GM12874 (cell line): ENCODE results near the gene KLHL22.

Source experiments
- TF ChIP-seq, protein P1 (sequence below): IDR thresholded peaks from 2 replicates; pipeline ENCODE4 v1.5.1; 2011; ENCODE audit warnings: low read depth, mild to moderate bottlenecking, control low read depth, low read length, moderate library complexity; ENCODE audit not compliant: insufficient read depth

Gene KLHL22

DNA sequence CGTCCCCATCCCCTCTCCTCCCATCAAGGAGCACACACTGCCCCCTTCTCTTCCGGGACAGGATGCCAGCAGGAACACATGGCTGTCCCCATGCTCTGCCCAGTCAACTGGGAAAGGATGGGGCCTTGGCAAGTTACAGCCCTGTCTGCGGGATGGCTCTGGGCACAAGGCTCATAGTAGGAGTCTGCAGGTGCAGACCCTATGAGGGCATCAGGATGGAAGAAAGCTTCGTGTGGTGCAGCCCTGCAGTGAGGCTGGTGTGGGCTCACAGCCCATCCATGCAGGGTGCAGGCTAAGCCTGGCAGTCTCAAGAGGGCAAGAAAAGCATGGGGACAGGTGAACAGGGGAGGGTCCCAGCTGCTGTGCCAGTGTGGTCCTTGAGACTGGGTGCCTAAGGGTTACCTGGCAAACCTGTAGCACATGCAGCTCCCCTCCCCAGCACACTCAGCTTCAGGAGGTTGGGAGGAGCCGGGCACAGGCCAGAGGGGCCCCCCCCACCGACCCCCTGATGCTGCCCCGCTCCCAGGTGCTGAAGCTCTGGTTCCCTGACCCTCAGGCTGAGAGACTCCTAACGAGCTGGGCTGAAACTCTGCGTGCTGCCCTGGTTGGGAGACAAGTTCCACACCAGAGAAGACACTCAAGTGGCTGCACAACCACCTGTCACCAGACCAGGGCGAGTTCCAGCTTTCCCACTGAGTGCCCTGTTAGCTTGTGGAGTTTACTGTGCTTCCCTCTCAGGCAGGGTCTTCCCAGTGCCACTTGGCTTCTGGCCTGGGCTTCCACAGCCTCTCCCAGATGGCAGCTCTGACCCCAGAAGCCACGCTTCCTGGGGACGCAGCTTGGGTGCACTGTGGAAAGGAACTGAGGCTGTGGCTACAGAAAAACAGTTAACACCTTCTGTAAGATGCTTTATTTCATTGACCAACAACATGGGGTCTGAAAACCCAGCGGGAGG lies 54.7 kb downstream of the KLHL22 start:
- TF ChIP-seq, protein P1, sequence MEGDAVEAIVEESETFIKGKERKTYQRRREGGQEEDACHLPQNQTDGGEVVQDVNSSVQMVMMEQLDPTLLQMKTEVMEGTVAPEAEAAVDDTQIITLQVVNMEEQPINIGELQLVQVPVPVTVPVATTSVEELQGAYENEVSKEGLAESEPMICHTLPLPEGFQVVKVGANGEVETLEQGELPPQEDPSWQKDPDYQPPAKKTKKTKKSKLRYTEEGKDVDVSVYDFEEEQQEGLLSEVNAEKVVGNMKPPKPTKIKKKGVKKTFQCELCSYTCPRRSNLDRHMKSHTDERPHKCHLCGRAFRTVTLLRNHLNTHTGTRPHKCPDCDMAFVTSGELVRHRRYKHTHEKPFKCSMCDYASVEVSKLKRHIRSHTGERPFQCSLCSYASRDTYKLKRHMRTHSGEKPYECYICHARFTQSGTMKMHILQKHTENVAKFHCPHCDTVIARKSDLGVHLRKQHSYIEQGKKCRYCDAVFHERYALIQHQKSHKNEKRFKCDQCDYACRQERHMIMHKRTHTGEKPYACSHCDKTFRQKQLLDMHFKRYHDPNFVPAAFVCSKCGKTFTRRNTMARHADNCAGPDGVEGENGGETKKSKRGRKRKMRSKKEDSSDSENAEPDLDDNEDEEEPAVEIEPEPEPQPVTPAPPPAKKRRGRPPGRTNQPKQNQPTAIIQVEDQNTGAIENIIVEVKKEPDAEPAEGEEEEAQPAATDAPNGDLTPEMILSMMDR, result no peak

DNA sequence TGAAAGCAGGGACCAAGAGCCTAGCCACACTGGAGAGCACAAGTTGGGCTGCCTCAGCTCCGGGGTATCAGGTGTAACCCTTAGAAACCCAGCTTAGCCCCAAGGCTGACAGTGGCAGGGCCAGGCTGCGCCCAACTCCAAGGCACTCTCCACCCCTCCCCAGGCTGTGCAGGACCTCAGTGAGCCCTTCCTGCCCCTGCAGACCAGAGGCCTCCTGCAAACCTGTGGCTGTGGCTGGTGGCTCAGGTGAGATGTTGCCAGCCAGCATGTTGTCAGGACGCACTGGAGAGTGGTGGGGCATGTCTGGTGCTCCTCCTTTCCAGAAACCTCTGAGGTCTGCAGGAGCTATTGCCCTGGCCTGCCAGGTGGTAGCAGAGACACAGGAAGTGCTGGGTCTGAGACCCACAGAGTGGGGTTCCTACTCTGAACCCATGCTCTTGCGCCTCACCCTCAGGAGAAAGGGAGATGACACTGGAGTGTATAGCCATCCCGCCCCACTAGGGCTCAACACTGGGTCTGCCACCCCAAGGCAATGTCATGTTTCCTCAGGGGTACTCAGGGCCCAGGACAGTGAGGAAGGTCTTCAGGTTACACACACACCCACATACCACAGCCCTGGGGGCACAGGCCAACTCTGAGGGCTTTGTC lies 55.5 kb downstream of the KLHL22 start:
- TF ChIP-seq, protein P1, result no peak

DNA sequence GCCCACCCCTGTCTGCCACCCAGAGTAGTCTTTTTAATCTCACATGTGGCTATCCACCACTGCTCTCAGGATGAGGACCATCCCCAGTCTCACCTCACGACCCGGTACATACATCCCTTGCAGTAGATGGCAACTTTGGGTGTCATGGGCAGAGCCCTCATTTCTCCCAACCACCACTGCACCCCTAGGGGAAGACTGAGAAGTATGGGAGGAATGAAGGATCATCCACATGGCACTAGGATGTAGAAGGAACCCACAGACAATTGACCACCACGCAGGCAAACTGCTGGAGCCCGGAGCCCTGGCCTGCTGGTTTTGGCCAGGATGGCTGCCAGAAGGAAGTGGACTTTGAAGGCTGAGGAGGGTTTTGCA lies 56.1 kb downstream of the KLHL22 start:
- TF ChIP-seq, protein P1, result no peak

DNA sequence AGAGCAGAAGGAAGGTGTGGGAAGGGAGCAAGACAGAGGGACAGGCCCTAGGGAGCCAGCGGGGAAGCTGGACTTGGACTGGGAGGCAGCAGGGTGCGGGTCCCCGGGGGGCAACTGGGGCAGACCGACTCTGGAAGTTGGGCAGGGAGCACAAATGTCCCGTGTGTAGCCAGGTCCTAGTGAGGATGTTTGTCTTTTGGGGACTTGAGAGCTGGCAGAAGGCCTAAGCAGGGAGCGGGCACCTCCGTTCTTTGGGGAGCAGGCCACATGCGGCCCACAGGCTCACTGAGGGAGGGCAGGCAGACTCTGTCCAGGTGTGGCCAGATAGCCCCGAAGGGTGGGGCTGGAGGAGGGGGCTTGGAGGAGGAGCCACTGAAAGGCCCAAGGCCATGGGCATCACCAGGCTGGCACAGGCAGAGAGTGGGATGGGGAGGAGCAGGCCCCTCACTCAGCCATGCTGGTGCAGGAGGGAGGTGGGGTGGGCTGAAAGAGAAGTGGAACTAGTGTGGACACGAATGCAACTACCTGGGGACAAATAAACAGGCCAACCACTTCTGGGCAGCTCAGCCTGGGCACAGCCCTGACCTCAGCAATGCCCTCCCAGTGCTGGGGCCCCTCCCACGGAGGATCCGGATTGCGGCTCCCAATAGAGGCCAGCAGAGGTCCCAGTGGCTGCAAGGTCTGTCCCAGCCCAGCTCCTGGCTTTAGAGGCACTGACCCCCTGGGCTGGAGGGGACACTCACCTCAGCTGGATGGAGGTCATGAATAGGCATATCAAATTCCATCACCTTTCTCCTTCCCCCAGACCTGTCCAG lies 56.7 kb downstream of the KLHL22 start:
- TF ChIP-seq, protein P1, result no peak

DNA sequence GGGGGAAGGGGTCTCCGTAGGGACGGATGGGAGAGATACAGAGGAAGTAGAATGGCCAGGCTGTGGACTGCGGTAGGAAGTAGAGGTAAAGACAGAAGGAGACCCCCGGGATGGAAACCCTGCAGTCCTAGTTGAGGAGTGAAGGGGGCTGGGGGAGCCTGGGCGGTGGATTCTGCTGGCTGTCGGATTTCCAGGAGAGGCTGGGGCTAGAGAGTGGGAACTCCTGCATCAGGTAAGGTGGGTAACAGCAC lies 57.2 kb downstream of the KLHL22 start:
- TF ChIP-seq, protein P1, result no peak

DNA sequence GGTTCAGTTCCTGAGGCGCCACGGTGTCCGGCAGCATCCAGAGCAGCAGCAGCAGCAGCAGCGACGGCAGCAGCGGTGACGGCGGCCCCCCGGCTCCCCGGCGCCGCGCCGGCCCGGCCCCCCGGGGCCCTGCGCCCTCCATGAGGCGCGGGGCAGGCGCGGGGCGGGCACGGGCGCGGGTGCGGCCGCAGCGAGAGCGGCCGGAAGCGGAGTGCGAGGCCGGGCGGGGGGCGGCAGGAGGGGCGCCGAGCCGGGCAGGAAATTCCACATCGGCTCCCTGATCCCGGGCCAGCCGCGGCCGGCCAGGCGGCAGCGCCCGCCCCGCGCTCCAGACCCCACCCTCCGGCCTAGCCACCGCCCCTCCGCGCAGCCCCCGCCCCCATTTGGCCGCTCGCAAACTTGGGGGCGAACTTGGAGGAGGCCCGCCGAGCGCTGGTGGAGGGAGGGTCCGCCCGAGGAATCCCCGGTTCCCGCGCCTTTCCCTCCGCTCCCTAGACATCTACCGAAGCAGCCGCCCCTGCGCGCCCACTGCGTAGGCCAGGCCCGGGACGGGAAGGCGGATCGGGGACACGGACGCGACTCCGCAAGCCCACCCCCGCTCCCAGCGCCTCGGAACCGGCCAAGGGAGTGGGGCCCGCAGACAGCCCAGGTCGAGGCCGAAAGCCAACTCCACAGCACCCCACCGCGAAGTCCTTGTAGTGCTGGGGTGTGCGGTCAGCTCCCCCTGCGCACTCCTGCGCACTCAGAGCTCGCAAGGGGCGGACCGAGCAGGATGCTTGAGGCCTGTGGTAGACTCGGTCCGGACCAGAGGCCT lies 57.8 kb downstream of the KLHL22 start, which contains the start of gene SCARF2:
Gene SCARF2 (minus strand): TSS at position 213 of the 814 bp plus-strand sequence. CDS start 71 bp downstream, at position 142.
- TF ChIP-seq, protein P1, result no peak
